ENCODE data around the gene DENND11. TPM values are rescaled to one million over a fixed set of nuclear protein-coding genes. Genes with fewer than 3 reads are reported as not detected.

DENND11 gene
- total RNA-seq, 1 donor from 2014 or later: 9.5 TPM

- Mint-ChIP-seq H3K4me3 (ENCODE audit: unreplicated experiment) (peak overlapping the region; percentile 32), H3K9me3 (ENCODE audit: unreplicated experiment) (peaks cover 2% of the 10 kb centered on the region), H3K27ac (ENCODE audit: unreplicated experiment) (no peak overlapping the region), H3K27me3 (ENCODE audit: unreplicated experiment) (no peaks in the 10 kb centered on the region), H3K36me3 (ENCODE audit: unreplicated experiment) (no peaks in the 10 kb centered on the region), H3K4me1 (ENCODE audit: low read depth, unreplicated experiment) (peaks cover 24% of the 10 kb centered on the region)
- TF ChIP-seq, protein P1, sequence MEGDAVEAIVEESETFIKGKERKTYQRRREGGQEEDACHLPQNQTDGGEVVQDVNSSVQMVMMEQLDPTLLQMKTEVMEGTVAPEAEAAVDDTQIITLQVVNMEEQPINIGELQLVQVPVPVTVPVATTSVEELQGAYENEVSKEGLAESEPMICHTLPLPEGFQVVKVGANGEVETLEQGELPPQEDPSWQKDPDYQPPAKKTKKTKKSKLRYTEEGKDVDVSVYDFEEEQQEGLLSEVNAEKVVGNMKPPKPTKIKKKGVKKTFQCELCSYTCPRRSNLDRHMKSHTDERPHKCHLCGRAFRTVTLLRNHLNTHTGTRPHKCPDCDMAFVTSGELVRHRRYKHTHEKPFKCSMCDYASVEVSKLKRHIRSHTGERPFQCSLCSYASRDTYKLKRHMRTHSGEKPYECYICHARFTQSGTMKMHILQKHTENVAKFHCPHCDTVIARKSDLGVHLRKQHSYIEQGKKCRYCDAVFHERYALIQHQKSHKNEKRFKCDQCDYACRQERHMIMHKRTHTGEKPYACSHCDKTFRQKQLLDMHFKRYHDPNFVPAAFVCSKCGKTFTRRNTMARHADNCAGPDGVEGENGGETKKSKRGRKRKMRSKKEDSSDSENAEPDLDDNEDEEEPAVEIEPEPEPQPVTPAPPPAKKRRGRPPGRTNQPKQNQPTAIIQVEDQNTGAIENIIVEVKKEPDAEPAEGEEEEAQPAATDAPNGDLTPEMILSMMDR (IDR thresholded peaks at IDR 0.05; ENCODE audit: partially characterized antibody, unreplicated experiment): no peak
- DNase-seq: no peak
Measured at GRCh38 chr7:141698247-141699015, 3.5 kb downstream of the DENND11 start.

DNA sequence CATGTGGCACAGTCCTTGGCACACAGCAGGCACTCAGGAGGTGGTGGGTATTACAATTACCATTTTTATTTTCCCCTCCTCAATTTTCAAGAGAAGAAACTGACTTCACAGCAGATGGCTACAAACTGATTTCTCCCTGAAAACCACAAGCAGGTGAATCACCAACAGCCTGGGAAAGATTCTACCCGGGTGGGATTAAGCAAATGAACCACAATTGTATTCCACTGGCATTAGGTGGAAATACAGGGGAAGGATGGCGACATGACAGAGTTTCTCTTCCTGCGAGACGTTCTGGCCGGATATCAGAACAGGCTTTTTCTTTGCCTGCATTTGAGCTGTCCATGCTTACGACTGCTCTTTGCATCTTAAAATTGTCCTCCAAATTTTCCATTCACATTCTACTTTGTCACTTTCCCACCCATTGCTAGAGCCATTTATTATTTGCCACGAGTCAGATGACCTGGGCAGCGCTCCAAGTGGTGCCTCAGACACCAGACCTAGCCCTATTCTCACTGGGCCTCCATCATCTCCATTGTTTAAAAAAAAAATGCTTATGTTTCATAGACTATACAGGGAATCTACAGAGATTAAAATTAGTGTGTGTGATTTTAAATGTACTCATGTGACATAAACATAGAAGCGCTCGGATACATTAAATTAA is 4.6 kb downstream of the DENND11 start:
- no peak for DNase-seq
- H3K9me3 Mint-ChIP-seq (ENCODE audit: unreplicated experiment): peaks cover 2% of the 10 kb centered on the region
- H3K4me1 Mint-ChIP-seq (ENCODE audit: low read depth, unreplicated experiment): peaks cover 24% of the 10 kb centered on the region
- H3K27ac Mint-ChIP-seq (ENCODE audit: unreplicated experiment): no peak overlapping the region
- no peaks in the 10 kb centered on the region for H3K36me3 Mint-ChIP-seq (ENCODE audit: unreplicated experiment)
- H3K27me3 Mint-ChIP-seq (ENCODE audit: unreplicated experiment): no peaks in the 10 kb centered on the region
- TF ChIP-seq, protein P1 (IDR thresholded peaks at IDR 0.05; ENCODE audit: partially characterized antibody, unreplicated experiment): no peak
- no peak overlapping the region for H3K4me3 Mint-ChIP-seq (ENCODE audit: unreplicated experiment)

GRCh38 chr7:141696348-141696747 is 5.6 kb downstream of the DENND11 start:
- H3K4me1 Mint-ChIP-seq (ENCODE audit: low read depth, unreplicated experiment): peaks cover 24% of the 10 kb centered on the region
- H3K9me3 Mint-ChIP-seq (ENCODE audit: unreplicated experiment): peaks cover 2% of the 10 kb centered on the region
- no peak overlapping the region for H3K27ac Mint-ChIP-seq (ENCODE audit: unreplicated experiment)
- H3K36me3 Mint-ChIP-seq (ENCODE audit: unreplicated experiment): no peaks in the 10 kb centered on the region
- DNase-seq: no peak
- TF ChIP-seq, protein P1 (IDR thresholded peaks at IDR 0.05; ENCODE audit: partially characterized antibody, unreplicated experiment): no peak
- H3K27me3 Mint-ChIP-seq (ENCODE audit: unreplicated experiment): no peaks in the 10 kb centered on the region
- peak overlapping the region; percentile 3 for H3K4me3 Mint-ChIP-seq (ENCODE audit: unreplicated experiment)

DNA sequence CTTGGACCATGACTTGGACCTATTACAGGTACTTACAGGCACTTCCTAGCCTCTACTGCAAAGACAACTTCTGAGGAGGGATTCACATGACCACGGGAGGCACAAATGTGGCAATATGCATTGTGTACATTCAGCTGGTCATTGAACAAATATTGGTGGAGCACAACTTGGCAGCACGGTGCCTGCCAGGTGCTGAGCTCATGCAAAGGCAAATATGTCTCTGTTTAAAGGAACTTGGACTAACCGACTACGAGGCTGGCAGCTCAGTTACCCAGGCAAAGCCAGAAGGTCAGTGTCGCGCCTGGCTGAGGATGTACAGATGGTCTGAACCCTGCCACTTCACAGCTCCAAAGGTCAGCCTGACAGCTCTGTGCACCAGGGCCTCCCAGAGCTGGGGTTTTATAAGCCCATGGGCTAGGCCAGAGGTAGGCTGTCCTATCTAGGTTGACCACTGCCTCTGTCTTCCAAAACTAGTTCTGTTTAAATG is 6.1 kb downstream of the DENND11 start:
- peaks cover 22% of the 10 kb centered on the region for H3K4me1 Mint-ChIP-seq (ENCODE audit: low read depth, unreplicated experiment)

More for the DNA sequence above, 6.1 kb downstream of the DENND11 start:
- Mint-ChIP-seq H3K9me3 (ENCODE audit: unreplicated experiment) (peaks cover 2% of the 10 kb centered on the region), H3K4me3 (ENCODE audit: unreplicated experiment) (peak overlapping the region; percentile 10), H3K27ac (ENCODE audit: unreplicated experiment) (peak overlapping the region; percentile 24), H3K36me3 (ENCODE audit: unreplicated experiment) (no peaks in the 10 kb centered on the region), H3K27me3 (ENCODE audit: unreplicated experiment) (no peaks in the 10 kb centered on the region)
- TF ChIP-seq, protein P1 (IDR thresholded peaks at IDR 0.05; ENCODE audit: partially characterized antibody, unreplicated experiment): no peak
- DNase-seq: peak; percentile 42

Data from glutamatergic neuron (in vitro differentiated cells).